NCI-H2227 (cell line): ENCODE measurements around the gene GPR27.

Source experiments
- DNase-seq: peaks from one replicate; lab custom pipeline; 2025; ENCODE audit not compliant: unreplicated experiment; lab: John Stamatoyannopoulos, UW

The GPR27 gene

DNA sequence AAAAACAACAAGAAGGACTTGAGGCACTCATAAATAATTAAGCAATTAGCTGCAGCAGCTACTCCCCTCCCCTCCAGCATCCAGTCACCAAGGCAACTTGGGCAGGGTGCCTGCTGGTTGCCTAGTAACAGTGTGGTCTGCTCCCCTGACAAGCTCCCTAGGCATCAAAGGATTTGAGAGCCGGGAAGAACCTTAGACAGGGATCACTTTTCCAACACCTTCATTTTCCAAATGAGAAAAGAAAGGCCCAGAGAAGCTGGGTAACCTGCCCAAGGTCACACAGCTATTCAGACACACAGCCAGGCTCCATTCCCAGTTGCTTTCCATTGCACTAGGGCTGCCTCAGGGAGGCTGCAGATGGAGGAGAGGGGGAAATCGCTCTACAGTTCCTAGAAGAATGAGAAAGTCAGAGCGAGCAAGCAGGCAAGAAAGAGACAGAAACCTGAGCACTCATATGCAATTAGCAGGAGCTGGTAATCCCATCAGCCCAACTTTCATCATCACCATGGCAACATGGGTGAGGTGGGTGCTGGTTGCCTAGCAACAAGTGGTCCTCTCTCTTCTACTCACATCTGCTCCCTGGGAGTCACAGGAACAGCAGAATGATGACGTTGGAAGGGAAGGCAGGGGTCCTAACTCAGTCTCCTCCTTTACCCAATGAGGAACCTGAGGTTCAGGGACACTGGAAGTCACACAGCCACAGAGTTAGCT is 24.9 kb upstream of the GPR27 start:
- peak; percentile 43 for DNase-seq

DNA sequence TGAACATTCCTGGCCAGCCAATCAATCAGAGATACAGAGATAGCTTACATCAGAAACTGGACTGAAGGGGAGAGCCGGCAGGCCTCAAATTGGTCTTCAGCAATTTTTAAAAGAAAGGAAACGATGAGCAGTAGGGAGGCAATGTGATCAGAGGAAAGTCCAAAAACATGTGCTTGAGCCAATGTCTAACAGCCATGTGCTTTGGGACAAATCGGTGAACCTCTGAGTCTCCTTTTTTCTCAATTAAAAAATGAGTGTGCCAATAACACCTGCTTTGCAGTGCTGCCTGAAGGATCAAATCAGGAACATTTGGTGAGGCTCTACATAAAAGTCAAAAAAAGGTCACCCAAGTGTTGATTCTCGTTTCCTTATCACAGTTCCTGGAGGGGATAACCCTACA is 21.0 kb upstream of the GPR27 start:
- no peak for DNase-seq

DNA sequence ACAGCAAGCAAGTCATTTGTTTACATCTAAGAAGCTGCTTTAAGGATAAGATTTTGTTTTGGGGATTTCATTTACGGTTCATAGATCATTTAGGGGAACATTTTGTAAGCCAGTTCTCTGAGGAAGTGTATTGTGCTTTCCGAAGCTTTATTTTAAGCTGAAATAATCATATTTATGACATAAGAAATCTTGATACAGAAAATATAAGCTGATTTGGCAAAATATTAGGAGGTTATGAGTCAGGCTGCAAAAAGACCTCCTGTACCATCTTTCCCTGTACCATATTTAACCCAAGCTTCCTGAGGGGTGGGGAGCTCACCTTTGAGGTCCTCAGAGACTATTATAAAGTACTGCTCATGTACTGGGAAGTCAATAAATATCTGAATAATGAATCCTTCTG is 20.3 kb upstream of the GPR27 start:
- DNase-seq = no peak

DNA sequence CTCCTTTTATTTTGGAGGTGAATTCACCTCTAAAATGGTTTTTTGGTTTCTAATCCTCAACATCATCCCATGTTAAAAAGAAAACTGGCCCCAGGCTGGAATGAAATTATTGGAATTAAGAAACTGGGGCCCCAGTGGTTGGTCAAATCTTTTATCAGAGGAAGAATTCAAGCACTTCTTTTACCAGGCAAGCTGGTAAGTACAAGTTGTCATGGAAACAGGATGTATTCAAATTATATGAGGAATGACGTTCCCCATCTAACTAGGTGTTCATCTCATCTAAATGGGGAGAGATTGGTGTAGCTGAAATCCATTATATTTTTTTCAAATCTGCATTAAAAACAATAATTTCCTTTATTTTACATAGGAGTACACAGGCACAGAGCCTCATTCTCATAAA is 18.8 kb upstream of the GPR27 start:
- no peak for DNase-seq

DNA sequence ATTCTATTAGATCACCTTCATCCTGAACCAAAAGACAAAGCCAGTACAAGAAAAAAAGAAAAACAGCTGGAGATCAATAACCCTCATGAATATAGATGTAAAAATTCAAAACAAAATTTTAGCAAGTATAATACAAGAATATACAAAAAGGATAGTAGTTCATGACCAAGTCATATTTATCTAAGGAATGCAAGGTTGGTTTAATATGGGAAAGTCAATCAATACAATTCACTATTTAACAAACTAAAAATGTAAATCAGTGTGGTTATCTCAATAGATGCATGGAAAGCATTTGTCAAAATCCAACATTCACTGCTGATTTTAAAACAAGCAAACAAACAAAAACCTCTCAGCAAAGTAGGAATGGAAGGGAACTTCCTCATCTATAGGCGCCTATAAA is 11.0 kb upstream of the GPR27 start:
- no peak for DNase-seq

GRCh38 chr3:71744738-71745137 is 8.9 kb upstream of the GPR27 start:
- DNase-seq = no peak

DNA sequence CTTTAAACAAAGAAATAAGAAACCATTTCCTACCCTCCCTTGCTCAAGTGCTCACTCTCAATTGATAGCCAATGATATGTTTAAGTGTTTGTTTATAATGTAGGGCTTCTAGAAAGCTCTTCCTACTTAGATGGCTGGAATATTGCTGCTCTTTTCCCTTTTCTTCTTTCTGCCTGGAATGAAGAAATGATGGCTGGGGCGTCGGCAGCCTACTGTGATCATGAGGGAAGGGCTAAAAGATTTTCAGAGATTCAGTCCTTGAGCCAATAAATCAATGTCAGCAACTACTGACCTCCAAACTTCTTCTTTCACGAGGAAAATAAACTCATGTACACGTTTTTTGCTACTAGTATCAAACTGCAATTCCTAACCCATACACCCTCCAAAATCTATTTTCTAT is 2.1 kb upstream of the GPR27 start:
- DNase-seq = no peak

GRCh38 chr3:71752831-71753700 is 589 bp upstream of the GPR27 start:
- peak; percentile 2 for DNase-seq

GRCh38 chr3:71754610-71755253 is 1.1 kb downstream of the GPR27 start:
- DNase-seq = no peak

- no peak for DNase-seq
Measured at GRCh38 chr3:71758091-71758490, 4.4 kb downstream of the GPR27 start.

GRCh38 chr3:71759401-71759800 is 5.7 kb downstream of the GPR27 start:
- DNase-seq = no peak

DNA sequence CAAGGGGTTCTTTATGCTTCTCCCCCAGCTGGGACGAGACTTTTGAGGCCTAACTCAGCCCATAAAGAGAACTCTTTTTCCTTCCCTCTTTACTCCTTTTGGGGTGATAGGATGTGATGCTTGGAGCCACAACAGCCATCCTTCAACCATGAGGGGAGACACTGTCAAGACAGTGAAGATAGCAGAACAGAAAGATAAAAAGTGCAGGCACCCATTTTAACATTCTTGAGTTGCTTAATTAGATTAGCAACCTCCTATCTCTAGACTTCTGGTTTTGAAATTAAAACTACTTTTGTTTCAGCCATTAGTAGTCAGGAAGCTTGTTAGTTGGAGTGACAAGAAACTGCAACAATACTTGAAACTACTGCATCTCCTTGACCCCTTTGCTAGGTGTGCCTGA is 6.5 kb downstream of the GPR27 start:
- DNase-seq = no peak

DNA sequence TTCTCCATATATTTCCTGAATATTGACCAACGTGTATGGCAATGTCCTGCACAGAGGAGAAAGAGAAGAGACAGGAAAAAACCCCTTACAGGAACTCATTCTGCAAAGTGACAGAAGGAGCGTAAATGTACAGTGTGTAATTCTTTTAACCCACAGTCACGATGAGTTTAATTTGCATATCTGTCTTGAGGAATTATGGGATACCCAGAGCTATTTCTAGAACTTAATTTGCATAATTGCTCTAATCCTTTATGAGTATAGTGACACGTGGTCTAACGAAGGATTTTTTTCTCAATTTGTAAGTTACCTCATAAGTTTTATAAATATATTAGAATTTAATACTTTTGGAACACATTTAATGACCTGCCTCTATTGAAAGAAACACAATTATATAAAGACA is 9.8 kb downstream of the GPR27 start:
- DNase-seq = no peak

- DNase-seq = no peak
Measured at GRCh38 chr3:71771126-71771525, 17.5 kb downstream of the GPR27 start.

DNA sequence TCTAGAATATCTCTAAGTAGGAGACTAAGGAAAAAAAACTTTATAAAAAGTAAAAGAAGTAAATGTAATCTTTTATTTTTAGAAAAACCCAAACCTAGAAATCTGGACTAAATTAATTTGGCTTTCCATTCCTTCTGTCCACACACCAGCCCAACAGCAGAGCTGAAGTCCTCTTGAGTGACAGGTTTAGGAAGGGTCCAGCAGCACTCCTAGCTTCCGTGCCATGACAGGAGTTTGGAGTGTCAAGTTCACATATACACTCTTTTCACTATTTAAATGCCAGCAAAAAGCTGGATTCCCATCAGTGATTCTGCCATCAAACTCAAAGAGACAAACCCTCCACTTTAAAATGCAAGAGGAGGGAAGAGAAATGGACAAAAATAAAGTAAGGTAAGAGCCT is 18.2 kb downstream of the GPR27 start:
- DNase-seq = no peak

DNA sequence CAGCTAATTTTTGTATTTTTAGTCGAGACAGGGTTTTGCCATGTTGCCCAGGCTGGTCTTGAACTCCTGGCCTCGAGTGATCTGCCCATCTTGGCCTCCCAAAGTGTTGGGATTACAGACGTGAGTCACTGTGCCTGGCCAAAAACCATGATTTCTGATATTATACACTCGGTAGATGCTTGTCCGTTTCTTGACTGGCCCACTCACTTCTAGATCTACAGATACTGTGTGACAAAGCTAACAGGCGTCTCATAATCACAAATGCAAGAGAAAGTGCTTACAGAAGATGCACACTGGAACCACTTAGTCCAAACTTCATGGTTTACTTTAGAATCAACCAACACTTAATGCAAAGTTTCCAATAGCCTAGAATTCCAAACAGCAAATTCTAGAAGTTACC is 22.9 kb downstream of the GPR27 start:
- no peak for DNase-seq

- no peak for DNase-seq
Measured at GRCh38 chr3:71778353-71778752, 24.7 kb downstream of the GPR27 start.

DNA sequence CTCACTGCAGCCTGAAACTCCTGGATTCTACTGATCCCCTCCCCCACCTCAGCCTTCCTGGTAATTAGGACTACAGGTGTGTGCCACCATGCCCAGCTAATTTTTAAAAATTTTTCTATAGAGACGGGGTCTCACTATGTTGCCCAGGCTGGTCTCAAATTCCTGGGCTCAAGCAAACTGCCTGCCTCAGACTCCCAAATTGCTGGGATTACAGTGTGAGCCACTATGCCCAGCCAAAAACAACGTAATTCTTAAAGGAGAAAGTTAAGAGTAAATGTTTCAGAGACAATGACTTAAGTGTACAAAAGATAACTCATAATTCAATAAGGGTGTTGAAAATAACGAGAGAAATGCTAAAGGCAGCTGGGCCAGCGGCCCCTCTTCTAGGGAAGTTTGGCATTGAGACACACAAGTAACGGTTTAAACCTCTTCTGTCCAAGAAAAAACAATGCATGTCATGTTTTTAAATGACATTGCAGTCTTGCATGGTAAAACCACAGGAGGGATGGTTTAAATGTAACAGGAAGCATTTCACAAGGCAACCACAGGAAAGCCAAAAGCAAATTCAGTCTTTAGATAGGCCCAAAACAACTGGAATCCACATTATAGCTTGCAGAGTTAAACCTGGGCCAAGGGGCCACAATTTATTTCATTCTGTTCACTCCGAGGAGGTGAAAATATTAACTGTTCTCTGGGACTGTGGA is 26.2 kb downstream of the GPR27 start:
- DNase-seq = no peak

GRCh38 chr3:71780430-71780829 is 26.8 kb downstream of the GPR27 start:
- DNase-seq = no peak

DNA sequence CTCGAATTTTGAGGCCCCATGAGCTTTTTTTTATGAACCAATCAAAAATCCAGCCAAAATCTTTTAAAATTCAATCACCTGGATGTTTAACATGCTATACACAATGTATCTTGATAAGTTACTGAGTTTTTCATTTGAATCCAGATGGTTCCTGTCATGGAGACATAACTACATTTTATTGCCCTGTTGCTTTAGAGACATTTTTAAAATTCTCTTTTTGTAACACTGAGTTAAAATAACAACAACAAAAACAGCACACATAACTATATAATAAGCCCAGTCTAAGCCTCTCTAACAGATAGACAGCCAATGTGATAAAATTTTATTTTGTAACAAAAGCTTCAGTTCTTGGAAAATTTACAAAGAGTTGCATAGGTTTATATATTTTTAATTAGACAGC is 29.5 kb downstream of the GPR27 start:
- DNase-seq = no peak

DNA sequence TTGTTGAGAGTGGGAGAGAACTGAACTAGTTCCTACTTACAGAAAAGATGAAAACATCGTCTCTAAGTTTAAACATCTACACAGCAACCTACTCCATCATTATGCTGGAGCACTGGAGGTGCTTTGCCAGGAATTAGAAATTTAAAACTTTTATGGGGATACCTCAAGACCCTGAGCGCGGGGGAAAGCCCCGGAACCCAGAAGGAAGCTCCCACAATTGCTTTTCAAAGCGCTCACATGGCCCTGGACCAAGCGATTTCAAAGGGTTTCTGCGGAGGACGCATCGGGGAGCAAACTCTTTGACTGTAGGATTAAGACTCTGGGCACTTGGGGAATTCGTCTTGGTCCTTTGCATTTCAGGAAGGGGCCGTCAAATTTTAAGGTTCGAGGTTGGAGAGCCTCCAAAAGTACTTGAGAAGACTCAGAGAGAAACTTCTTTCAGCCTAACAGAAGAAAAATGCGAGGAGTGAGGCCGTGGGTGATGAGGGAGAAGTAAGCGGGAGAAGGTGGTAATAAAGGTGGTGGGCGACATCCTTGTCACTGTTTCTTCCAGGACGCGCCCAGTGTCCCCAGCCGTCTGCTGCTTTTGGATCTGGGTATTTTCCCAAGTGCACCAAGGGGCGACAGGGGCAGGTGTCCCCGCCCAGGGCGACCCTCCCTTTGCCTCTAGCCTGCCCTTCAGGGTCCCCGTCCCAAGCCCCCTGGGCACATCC is 30.7 kb downstream of the GPR27 start:
- no peak for DNase-seq
